Astrocyte of the spinal cord (primary cell): ENCODE measurements around the gene ALK.

Experiments used
- DNase-seq: peaks from one replicate; pipeline ENCODE4 v3.0.0; 2011; ENCODE audit warnings: low read depth, low spot score
- H3K4me3 ChIP-seq: 2 replicates; pipeline ENCODE4 v1.5.1; 2011; ENCODE audit warnings: low read depth, mild to moderate bottlenecking, low read length, moderate library complexity
- in situ Hi-C: cut with HindIII; loops from 2 replicates; pipeline ENCODE4 v1.10.0; 2017; ENCODE audit warnings: low sequenced_read_pairs
- TF ChIP-seq, protein P1 (sequence below): IDR thresholded peaks from 2 replicates; pipeline ENCODE4 v1.5.1; 2012; ENCODE audit warnings: low read depth, mild to moderate bottlenecking, low read length, inconsistent platforms

ALK gene

DNA sequence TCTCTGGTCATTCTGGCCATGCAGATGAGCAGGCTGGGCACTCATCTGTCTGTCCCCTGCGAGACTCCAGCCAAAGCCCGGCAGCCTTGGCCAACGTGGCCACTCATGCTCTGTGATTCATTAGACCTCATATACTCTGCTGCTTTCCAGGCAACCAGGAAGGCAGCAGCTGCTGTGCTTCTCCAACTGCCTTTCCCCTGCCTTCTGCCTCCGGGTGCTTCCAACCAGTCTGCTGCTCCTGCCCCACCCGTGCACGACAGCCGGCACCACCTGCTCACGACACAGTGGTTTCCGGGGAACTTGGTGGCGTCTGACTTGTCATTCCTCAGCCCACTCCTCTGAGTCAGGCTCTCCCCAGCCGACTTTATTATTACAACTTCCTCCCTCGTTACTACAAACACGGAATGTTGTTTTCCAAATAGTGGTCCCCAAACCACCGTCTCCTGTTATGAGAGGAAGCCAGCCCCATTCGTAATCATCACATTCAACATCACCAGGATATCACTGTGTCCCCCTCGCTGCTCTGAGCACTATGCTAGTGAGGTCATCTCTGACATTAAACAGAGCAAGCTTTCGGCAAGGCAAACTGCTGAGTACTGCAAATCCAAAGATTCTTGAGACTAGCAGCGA lies 392.4 kb downstream of the ALK start:
- peak; percentile 62 for DNase-seq
- TF ChIP-seq, protein P1, sequence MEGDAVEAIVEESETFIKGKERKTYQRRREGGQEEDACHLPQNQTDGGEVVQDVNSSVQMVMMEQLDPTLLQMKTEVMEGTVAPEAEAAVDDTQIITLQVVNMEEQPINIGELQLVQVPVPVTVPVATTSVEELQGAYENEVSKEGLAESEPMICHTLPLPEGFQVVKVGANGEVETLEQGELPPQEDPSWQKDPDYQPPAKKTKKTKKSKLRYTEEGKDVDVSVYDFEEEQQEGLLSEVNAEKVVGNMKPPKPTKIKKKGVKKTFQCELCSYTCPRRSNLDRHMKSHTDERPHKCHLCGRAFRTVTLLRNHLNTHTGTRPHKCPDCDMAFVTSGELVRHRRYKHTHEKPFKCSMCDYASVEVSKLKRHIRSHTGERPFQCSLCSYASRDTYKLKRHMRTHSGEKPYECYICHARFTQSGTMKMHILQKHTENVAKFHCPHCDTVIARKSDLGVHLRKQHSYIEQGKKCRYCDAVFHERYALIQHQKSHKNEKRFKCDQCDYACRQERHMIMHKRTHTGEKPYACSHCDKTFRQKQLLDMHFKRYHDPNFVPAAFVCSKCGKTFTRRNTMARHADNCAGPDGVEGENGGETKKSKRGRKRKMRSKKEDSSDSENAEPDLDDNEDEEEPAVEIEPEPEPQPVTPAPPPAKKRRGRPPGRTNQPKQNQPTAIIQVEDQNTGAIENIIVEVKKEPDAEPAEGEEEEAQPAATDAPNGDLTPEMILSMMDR: no peak
- in situ Hi-C loops: no loop called here
- H3K4me3 ChIP-seq: no peak overlapping the region

DNA sequence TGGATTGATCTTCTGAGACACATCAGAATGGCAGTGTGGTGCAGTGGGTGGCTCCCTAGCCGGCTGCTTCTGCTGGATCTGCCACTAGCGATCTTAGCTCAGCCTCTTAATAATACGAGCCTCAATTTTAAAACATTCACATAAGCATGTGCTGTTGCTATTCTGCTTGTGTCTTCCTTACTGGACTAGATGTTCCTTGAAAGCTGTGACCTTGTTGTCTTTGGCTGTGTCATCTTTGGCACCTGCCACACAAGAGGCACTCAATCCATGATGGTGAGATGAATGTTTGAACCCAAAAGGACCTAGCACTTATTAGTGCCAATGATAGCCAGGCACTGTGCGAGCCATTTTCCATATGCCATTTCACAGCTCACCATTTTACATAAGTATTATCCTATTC lies 393.0 kb downstream of the ALK start:
- TF ChIP-seq, protein P1: no peak
- no peak for DNase-seq
- in situ Hi-C loops: no loop called here
- H3K4me3 ChIP-seq: no peak overlapping the region

DNA sequence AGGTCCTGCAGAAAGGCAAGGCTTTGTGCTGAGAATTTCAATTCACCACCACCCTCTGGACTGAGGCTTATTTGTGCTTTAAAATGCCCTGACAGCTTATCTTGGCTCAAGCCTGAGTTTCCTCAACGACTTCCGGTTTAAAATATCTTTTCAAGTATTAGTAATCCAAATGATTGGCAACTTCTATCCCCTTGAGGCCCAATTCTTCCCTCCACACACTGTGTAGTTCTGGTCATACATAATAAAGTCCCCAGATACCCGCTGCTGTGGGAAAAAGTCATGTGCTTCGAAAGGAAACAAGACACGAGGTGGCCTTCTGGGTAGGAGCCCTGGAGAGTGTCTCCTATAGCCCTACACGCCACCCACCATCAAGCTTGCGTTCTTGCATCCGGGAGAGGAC lies 393.4 kb downstream of the ALK start:
- DNase-seq: no peak
- in situ Hi-C loops: no loop called here
- TF ChIP-seq, protein P1: no peak
- no peak overlapping the region for H3K4me3 ChIP-seq

DNA sequence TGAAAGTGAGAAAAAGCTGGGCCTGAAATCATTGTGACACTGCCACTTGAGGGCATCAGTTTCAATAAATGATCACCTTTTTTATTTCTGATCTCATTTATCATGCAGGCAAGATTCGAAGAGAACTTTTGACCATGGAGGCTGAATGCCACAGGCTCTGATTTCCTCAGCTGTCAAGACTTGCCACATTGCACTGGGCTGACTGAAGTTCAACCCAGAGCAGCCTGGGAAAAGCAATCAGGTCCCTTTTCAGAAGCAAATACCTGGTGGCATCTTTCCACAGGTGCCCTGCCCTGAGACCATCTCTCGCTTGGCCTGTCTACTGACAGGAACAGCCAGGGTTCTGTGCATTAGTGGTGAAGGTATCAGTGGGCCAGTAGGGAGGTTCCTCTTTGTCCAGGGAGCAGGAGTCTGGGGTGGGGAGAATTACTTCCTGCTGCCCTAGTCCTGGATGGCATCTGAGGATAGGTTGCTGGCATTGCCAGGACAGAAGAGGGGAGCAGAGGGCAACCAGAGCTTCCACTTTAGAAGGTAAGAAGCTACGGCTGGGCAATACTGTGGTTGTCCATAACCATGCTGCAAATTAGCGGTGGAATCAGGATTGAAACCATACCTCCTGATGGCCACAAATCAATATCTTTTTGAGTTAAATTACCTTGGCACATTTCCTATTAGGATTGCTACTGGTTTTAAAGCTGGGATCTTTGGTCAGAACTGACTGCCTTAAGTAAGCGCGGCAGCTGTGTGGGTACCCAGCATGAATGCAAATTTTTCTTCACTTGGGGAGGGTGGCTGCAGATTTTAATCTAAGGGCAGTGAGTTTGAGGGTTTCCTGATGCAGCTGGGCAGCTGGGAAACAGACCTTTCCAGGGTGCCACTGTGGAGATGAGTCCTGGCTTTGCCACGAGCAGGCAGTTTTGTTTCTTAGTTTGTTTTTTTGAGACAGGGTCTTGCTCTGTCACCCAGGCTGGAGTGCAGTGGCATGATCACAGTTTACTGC lies 394.5 kb downstream of the ALK start:
- in situ Hi-C loops: no loop called here

DNA sequence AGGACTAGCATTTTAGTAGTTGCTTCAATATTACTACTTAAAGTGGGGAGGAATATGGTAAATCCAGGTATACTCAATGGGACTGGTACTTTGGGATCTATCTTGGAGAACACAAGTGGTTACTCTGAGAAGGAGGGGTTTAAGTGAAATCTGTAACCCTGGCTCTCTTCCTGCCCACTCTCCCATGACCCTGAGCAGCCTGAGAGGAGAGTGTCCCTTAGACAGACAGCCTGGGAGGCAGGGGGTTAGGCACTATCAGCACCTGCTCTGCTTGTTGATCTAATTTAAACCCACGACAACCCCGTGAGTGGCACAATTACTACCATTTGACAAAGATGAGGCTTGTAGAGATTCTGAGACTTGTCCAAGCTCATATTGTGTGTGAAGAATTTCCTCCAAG lies 395.5 kb downstream of the ALK start:
- in situ Hi-C loops: no loop called here
- DNase-seq: no peak
- no peak overlapping the region for H3K4me3 ChIP-seq
- TF ChIP-seq, protein P1: no peak

More for the DNA sequence above, 394.5 kb downstream of the ALK start:
- TF ChIP-seq, protein P1: no peak
- DNase-seq: no peak
- H3K4me3 ChIP-seq: no peak overlapping the region

DNA sequence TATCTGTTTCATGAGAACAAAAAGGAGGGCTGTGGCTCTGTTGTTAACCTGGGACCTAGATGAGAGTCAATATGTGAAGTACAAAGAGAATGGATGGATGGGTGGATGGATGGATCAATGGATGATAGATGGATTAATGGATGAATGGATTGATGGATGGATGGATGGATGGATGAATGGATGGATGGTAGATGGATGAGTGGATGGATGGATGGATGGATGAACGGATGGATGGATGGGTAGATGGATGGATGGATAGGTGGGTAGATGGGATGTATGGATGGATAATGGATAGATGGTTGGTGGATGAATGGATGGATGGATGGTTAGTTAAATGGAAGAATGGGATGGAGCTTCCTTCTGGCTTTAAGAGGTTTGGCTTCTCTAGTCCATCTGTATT lies 396.7 kb downstream of the ALK start:
- TF ChIP-seq, protein P1: no peak
- in situ Hi-C loops: no loop called here
- no peak for DNase-seq
- no peak overlapping the region for H3K4me3 ChIP-seq
